ENCODE data around the gene PRELP. TPM values are rescaled to one million over a fixed set of nuclear protein-coding genes. Genes with fewer than 3 reads are reported as not detected.

Gene PRELP
- total and polyA plus RNA-seq, 2 donors (not counting 1 experiment from before 2014, with no cell fraction given) = not detected

DNA sequence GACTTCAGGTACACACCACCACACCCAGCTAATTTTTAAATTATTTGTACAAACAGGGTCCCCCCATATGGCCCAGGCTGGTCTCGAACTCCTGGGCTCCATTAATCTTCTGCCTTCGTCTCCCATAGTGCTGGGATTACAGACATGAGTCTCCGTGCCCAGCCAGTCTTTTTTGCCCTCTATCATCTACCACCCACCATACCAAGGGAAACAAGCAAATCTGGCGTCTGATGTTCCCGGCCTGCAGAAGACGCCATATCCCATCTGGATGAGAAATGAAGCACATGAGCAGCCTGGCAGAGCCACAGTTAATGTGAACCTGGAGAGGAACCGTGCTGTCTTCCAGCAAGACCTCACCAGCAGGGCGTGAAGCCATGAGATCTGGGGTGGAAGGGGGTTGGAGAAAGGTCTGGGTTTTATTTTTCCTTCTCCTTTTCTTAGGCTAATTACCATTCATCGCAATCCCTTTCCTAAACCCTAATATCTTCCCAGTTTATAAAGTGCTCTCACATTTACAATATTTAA lies 1.8 kb upstream of the PRELP start:
- no peak overlapping the region for H3K4me2 ChIP-seq (replicated peaks; ENCODE audit: low read depth, low read length, poor library complexity, severe bottlenecking)
- no peaks in the 10 kb centered on the region for H3K9me3 ChIP-seq (ENCODE audit: control extremely low read depth in 1 of 3, control insufficient read depth in 2 of 3, insufficient read depth in 1 of 3, low read length in 2 of 3)
- no peak overlapping the region for H3K27ac Mint-ChIP-seq
- no peak overlapping the region for H3K27ac ChIP-seq (ENCODE audit: low read length in 2 of 2)
- H3K9me3 Mint-ChIP-seq (ENCODE audit: insufficient read depth) = no peaks in the 10 kb centered on the region
- POLR2A ChIA-PET = interaction anchor here (0.6 kb wide), 1 partner anchor 93 kb away, joined by 4 read pairs; no protein-coding TSS in a partner anchor
- no peaks in the 10 kb centered on the region for H4K20me1 ChIP-seq (ENCODE audit: control insufficient read depth, insufficient read depth, low read length, poor library complexity, severe bottlenecking)
- DNase-seq = no peak
- H3K4me3 Mint-ChIP-seq = no peak overlapping the region
- no peaks in the 10 kb centered on the region for H3K4me1 ChIP-seq (ENCODE audit: control insufficient read depth in 2 of 2, insufficient read depth in 2 of 2, low read length in 2 of 2)
- no peak for ATAC-seq (ENCODE audit: low read depth)
- TF ChIP-seq EZH2 (IDR thresholded peaks at IDR 0.05; ENCODE audit: borderline replicate concordance, insufficient read depth, low read depth, low read length, poor library complexity, severe bottlenecking) = no peak
- TF ChIP-seq, protein P1, sequence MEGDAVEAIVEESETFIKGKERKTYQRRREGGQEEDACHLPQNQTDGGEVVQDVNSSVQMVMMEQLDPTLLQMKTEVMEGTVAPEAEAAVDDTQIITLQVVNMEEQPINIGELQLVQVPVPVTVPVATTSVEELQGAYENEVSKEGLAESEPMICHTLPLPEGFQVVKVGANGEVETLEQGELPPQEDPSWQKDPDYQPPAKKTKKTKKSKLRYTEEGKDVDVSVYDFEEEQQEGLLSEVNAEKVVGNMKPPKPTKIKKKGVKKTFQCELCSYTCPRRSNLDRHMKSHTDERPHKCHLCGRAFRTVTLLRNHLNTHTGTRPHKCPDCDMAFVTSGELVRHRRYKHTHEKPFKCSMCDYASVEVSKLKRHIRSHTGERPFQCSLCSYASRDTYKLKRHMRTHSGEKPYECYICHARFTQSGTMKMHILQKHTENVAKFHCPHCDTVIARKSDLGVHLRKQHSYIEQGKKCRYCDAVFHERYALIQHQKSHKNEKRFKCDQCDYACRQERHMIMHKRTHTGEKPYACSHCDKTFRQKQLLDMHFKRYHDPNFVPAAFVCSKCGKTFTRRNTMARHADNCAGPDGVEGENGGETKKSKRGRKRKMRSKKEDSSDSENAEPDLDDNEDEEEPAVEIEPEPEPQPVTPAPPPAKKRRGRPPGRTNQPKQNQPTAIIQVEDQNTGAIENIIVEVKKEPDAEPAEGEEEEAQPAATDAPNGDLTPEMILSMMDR (IDR thresholded peaks at IDR 0.05) = no peak
- 95% methylated on average over 5 of the region's 9 CpGs for WGBS (ENCODE audit: insufficient coverage)
- H2AFZ ChIP-seq (ENCODE audit: insufficient read depth, low read depth, low read length, poor library complexity, severe bottlenecking) = no peak overlapping the region
- no peak overlapping the region for H3K4me3 ChIP-seq (ENCODE audit: control extremely low read depth in 1 of 5, extremely low read depth in 1 of 5, insufficient read depth in 1 of 5, low read depth in 2 of 5, low read length in 4 of 5)
- H3K4me1 Mint-ChIP-seq = peaks cover 7% of the 10 kb centered on the region
- peaks cover 37% of the 10 kb centered on the region for H3K27me3 Mint-ChIP-seq
- H3K27me3 ChIP-seq (replicated peaks in 1 of 4; ENCODE audit: control extremely low read depth in 1 of 4, control insufficient read depth in 3 of 4, insufficient read depth in 4 of 4, low read length in 3 of 4) = no peaks in the 10 kb centered on the region
- no peak overlapping the region for H3K9ac ChIP-seq (ENCODE audit: low read length)
- H3K79me2 ChIP-seq (ENCODE audit: control insufficient read depth, insufficient read depth, low read length) = no peaks in the 10 kb centered on the region
- no peaks in the 10 kb centered on the region for H3K36me3 ChIP-seq (replicated peaks in 1 of 2; ENCODE audit: control extremely low read depth in 1 of 2, control insufficient read depth in 1 of 2, extremely low read depth in 1 of 2, insufficient read depth in 2 of 2, low read length in 1 of 2)
- CTCF ChIA-PET = interaction anchor here (7.3 to 18.7 kb wide), 2 partner anchors 14 to 133 kb away, joined by 53 to 511 read pairs; no protein-coding TSS in a partner anchor
- intact Hi-C loops (cut with micrococcal nuclease) = no loop called here

DNA sequence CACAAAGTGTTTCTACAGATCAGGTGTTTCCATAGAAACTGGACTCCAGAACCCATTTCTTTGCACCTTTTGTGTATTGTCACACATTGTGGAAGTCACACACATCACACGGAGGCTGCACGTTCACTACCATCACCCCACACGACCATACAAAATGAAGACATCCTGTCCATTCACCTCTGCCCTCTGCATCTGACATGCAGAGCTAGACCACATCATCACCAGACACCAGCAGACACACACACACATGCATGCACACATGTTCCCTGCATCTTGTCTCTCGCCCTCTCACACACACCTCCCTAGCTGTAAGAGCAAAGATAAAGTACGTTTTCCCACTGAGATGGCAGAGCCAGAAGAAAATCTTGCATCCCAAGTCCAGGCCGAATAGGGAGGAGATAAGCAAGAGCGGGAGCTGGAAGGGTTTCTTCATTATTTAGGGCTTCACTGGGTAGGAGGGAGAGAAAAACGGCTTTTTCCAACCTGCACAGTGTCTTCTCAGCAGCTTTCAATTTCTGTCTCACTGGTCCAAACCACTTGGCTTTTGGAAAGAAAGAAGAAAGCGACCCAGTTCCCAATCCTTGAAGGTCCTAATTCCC lies 709 bp downstream of the PRELP start:
- H3K9ac ChIP-seq (ENCODE audit: low read length) = no peak overlapping the region
- peaks cover 15% of the 10 kb centered on the region for H3K4me1 Mint-ChIP-seq

More for the DNA sequence above, 709 bp downstream of the PRELP start:
- H4K20me1 ChIP-seq (ENCODE audit: control insufficient read depth, insufficient read depth, low read length, poor library complexity, severe bottlenecking) = no peaks in the 10 kb centered on the region
- TF ChIP-seq, protein P1 (IDR thresholded peaks at IDR 0.05) = no peak
- no peak for TF ChIP-seq EZH2 (IDR thresholded peaks at IDR 0.05; ENCODE audit: borderline replicate concordance, insufficient read depth, low read depth, low read length, poor library complexity, severe bottlenecking)
- ChIA-PET CTCF (interaction anchor here (2.4 to 18.7 kb wide), 3 partner anchors 11 to 209 kb away, joined by 10 to 511 read pairs (median 53); no protein-coding TSS in a partner anchor), POLR2A (interaction anchor here (0.7 kb wide), 1 partner anchor 19 kb away, joined by 4 read pairs; no protein-coding TSS in a partner anchor)
- intact Hi-C loops (cut with micrococcal nuclease) = no loop called here
- Mint-ChIP-seq H3K27ac (no peak overlapping the region), H3K27me3 (peaks cover 30% of the 10 kb centered on the region), H3K4me3 (no peak overlapping the region), H3K9me3 (ENCODE audit: insufficient read depth) (no peaks in the 10 kb centered on the region)
- H3K9me3 ChIP-seq (ENCODE audit: control extremely low read depth in 1 of 3, control insufficient read depth in 2 of 3, insufficient read depth in 1 of 3, low read length in 2 of 3) = no peaks in the 10 kb centered on the region
- H3K27me3 ChIP-seq (replicated peaks in 1 of 4; ENCODE audit: control extremely low read depth in 1 of 4, control insufficient read depth in 3 of 4, insufficient read depth in 4 of 4, low read length in 3 of 4) = no peaks in the 10 kb centered on the region
- H3K36me3 ChIP-seq (replicated peaks in 1 of 2; ENCODE audit: control extremely low read depth in 1 of 2, control insufficient read depth in 1 of 2, extremely low read depth in 1 of 2, insufficient read depth in 2 of 2, low read length in 1 of 2) = no peaks in the 10 kb centered on the region
- no peak overlapping the region for H2AFZ ChIP-seq (ENCODE audit: insufficient read depth, low read depth, low read length, poor library complexity, severe bottlenecking)
- DNase-seq = no peak
- H3K79me2 ChIP-seq (ENCODE audit: control insufficient read depth, insufficient read depth, low read length) = no peaks in the 10 kb centered on the region
- H3K4me3 ChIP-seq (ENCODE audit: control extremely low read depth in 1 of 5, extremely low read depth in 1 of 5, insufficient read depth in 1 of 5, low read depth in 2 of 5, low read length in 4 of 5) = no peak overlapping the region
- WGBS (ENCODE audit: insufficient coverage) = 82% methylated on average over 8 of the region's 9 CpGs
- peaks cover 4% of the 10 kb centered on the region in 2 donors for H3K4me1 ChIP-seq (ENCODE audit: control insufficient read depth in 2 of 2, insufficient read depth in 2 of 2, low read length in 2 of 2)
- H3K27ac ChIP-seq (ENCODE audit: low read length in 2 of 2) = no peak overlapping the region
- no peak for ATAC-seq (ENCODE audit: low read depth)
- H3K4me2 ChIP-seq (replicated peaks; ENCODE audit: low read depth, low read length, poor library complexity, severe bottlenecking) = no peak overlapping the region

Data from B cell (primary cell).